GM19099 (cell line): ENCODE data around the gene DDI1.

Source experiments
- POLR2A ChIP-seq: IDR thresholded peaks from 3 replicates; pipeline ENCODE4 v1.6.1; 2011; ENCODE audit warnings: low read depth; ENCODE audit not compliant: insufficient read length; ENCODE audit errors: extremely low read depth

Gene DDI1

DNA sequence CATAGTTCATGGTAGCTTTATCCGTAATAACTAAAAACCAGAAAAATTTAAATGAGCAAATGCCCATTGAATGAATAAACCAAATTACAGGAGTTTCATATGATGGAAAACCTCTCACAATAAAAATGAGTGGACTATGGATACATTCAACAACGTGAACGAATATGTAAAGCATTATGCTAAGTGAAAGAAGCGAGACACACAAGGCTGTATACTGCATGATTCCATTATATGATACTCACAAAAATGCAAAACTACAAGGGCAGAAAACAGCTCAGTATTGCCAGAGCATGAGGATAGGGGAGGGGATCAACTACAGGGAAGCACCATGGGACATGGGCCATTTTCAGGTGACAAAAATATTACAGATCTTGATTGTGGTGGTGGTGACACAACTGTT is 22.2 kb downstream of the DDI1 start:
- no peak for TF ChIP-seq POLR2A

DNA sequence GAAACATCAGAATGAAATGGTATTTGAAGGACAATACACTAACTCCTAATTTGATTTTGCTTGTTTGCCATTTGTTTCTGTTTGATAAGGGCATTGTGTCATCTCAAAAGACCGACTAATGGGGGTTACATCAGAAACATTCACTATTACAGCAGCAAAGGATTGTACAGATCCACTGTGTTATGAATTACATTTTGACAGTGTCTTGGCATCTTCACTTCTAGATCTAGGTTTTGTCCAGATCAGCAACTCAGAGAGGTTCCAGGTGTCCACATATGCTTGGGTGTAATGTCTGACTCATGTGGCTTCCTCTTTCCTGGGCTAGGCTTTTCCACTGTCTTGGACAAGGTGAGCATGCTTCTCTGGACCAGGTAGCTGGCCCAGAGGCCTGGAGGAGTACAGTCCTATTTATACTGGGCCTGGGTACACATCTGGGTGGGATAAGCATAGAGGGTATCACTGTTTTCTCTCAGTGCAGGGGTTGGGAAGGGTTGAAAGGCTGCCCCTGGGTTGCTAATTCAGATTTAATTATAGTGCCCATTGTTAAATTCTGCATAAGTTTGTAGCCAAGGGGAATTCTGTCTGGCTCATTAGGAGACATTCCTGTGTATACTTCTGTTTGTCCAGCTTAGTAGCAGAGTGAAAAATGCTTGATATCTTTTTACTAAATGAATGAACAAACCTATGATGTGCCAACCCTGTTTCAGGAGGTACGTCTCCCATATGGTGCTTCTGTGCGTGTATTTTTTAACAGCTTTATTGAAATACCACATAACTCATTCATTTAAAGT is 23.8 kb downstream of the DDI1 start:
- TF ChIP-seq POLR2A = no peak

DNA sequence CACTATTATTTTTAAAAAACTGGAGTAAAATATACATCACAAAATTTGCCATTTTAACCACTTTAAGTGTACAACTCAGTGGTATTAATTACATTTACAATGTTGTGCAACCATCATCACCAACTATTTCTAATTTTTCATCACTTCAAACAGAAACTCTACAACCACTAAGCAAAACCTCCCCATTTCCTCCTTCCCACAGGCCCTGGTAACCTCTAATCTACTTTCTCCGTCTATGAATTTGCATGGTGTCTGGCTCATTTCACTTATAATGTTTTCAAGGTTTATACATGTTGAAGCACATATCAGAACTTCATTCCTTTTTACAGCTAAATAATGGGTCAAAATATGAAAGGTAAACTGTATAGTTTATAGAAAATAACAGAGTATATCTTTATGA is 24.4 kb downstream of the DDI1 start:
- no peak for TF ChIP-seq POLR2A

- no peak for TF ChIP-seq POLR2A
Observed at GRCh38 chr11:104061853-104062521, 25.5 kb downstream of the DDI1 start.

DNA sequence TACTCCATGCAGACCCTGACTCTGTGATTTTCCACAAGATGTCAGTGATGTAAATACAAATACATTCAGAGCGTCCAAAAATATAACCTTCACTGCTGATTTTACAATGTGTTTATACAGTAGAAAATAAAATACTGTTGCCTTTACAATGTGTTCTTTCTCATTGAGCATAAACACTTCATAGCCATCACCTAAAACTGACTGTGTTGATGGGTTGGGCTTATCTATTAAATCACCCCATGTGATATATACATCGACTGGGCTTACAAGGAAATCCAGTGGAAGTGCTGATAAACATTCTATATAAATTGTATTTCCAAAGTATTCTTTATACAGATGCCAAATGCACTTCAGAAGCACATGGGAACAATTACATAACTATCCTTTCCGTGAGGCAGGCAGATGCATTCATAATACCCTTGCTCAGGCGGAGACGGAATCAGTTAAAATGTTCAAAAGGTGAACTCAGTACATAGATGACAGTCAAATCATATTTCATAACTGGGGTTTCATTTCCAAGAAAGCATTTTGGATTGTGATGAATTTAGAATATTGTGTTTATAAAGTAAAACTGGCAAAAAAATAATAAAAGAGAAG is 27.7 kb downstream of the DDI1 start:
- TF ChIP-seq POLR2A = no peak

DNA sequence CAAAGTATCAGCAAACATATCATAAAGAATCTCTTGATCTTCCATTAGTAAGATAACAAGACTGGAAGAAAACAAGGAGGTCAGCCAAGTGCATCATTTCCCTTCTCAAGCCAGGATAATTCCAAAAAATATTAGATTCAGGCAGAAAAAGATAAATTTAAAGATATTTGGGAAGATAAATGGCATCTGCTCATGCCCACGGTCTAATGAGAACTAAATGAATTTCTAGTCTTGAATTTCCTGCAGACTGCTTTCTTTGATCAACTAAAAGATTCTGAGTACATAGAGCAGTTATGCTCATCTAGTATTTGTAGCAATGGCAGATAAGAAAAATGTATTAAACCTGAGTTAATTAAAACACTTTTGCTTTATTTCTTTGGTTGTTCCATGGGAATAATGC is 31.1 kb downstream of the DDI1 start:
- no peak for TF ChIP-seq POLR2A

DNA sequence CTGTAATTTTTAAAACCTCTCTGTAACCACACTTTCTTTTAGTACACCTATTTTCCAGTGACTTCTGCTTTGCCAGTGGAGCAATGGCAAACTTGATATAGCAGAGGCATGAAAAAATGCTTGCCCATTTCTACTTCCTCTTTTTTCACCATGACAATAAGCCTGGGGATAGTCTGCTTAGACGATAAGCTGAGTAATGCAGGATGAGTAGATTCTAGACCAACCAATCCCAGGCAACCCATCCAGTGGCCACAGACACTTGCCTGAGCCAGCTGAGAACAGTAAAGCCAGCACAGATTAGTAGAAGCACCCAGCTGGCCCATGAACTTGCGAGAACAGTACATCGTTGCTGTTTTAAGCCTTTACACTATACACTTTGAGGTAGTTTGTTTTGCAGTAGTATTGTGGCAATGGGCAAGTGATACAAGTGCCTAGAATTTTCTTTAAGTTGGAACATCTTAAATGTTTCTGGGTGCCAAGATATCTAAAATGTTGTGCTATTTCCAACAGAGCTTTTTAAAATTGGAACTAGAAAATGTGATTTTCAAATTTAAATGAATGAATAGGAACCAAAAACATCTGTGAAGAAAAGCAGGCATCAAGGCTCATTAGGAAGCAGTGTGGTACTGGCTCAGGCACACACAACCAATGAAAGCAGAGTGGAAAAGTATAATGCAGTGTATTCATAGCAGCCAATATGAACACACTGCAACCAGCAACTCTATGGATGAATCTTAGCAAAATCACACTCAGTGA is 37.7 kb downstream of the DDI1 start:
- TF ChIP-seq POLR2A = no peak

DNA sequence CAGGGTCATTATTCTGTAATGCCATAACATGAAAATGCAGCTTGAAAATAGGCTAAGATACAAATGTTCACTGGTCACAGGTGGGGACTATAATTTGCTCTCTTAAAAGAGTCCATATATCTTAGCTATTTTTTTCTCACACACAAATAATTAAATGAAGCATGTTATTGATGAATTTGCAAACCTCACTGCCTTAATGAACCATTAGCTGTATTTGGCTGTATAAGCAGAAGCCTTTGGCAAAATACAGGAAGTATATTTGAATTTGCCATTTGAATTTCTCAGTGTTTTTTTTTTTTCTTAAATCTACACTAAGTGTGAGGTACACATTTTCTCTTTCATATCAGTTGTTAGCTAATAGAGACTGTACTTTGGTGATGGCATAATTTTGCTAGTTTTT is 38.7 kb downstream of the DDI1 start:
- TF ChIP-seq POLR2A = no peak

GRCh38 chr11:104075706-104076105 is 39.3 kb downstream of the DDI1 start:
- no peak for TF ChIP-seq POLR2A

DNA sequence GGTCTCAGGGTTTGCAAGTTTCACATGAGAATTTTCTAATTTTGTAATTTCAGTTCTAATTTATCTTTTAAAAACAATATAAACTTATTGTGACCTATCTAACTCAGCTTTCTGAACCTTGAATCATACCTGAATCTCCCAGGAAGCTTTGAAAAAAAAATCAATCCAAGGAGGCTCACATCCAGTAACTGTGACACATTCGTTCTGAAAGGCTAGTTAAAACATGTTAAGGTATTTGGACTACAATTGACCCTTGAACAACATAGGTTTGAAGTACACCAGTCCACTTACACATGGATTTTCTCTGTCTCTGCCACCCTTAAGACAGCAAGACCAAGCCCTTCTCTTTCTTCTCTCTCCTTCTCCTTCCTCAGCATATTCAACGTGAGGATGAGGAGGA is 40.0 kb downstream of the DDI1 start:
- TF ChIP-seq POLR2A = no peak

- TF ChIP-seq POLR2A = no peak
Observed at GRCh38 chr11:104078245-104078644, 41.8 kb downstream of the DDI1 start.

GRCh38 chr11:104078995-104079394 is 42.6 kb downstream of the DDI1 start:
- no peak for TF ChIP-seq POLR2A

- no peak for TF ChIP-seq POLR2A
Observed at GRCh38 chr11:104086621-104087020, 50.2 kb downstream of the DDI1 start.
